Neural crest cell (in vitro differentiated cells): ENCODE data around the gene DYRK4. TPM values are rescaled to one million over a fixed set of nuclear protein-coding genes. Genes with fewer than 3 reads are reported as not detected.

Experiments used
- DNase-seq: peaks from one replicate; pipeline ENCODE4 v3.0.0; 2021; ENCODE audit warnings: low read depth, mixed read lengths, low spot score
- H3K27ac Mint-ChIP-seq: one replicate; pipeline ENCODE4 v1.8.0; 2021; ENCODE audit warnings: mild to moderate bottlenecking, mixed read lengths; ENCODE audit not compliant: unreplicated experiment
- H3K27me3 Mint-ChIP-seq: 2 replicates; pipeline ENCODE4 v1.8.0; 2021; ENCODE audit warnings: low read depth, mild to moderate bottlenecking, mixed read lengths
- H3K36me3 Mint-ChIP-seq: 2 replicates; pipeline ENCODE4 v1.8.0; 2021; ENCODE audit warnings: low read depth, mild to moderate bottlenecking, mixed read lengths
- H3K4me1 Mint-ChIP-seq: 2 replicates; pipeline ENCODE4 v1.8.0; 2021; ENCODE audit warnings: mixed read lengths
- H3K4me3 Mint-ChIP-seq: one replicate; pipeline ENCODE4 v1.8.0; 2021; ENCODE audit warnings: mild to moderate bottlenecking, mixed read lengths
- H3K9me3 Mint-ChIP-seq: 2 replicates; pipeline ENCODE4 v1.8.0; 2021; ENCODE audit warnings: mixed read lengths
- total RNA-seq: library from RNA; stranded (reverse); gene quantifications from 2 replicates; pipeline ENCODE4 v1.2.1, GENCODE V29; 2021
- TF ChIP-seq, protein P1 (sequence below): fragments of 200-600 bp; sonication (generic); conservative IDR thresholded peaks from 2 replicates; pipeline ENCODE4 v1.5.0; 2021; ENCODE audit warnings: antibody characterized with exemption, mild to moderate bottlenecking

The DYRK4 gene
- total RNA-seq, 1 donor from 2014 or later, result 44.9 TPM

DNA sequence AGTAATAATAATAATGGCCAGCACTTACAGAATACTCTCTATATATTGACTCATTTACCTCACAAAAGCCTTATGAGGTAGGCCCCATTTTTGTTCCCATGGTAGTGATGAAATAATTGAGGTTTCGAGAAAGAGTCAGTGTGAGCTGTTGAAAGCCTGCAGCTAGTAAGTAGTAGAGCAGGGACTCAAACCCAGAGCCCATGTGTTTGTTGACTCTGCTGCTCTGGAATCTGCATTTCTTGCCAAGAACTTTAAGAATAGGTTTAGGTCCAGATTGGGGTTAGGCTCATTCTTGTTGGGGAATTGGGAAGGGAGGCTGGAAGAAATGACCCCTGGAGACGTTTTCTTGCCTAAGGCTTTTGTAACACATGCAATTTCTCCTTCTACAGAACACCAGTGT is 27.9 kb downstream of the DYRK4 start:
- no peak for DNase-seq
- H3K9me3 Mint-ChIP-seq, result peaks cover 5% of the 10 kb centered on the region
- H3K36me3 Mint-ChIP-seq, result peaks cover 2% of the 10 kb centered on the region
- no peak overlapping the region for H3K27ac Mint-ChIP-seq
- peaks cover 14% of the 10 kb centered on the region for H3K4me1 Mint-ChIP-seq
- no peak overlapping the region for H3K4me3 Mint-ChIP-seq
- TF ChIP-seq, protein P1, sequence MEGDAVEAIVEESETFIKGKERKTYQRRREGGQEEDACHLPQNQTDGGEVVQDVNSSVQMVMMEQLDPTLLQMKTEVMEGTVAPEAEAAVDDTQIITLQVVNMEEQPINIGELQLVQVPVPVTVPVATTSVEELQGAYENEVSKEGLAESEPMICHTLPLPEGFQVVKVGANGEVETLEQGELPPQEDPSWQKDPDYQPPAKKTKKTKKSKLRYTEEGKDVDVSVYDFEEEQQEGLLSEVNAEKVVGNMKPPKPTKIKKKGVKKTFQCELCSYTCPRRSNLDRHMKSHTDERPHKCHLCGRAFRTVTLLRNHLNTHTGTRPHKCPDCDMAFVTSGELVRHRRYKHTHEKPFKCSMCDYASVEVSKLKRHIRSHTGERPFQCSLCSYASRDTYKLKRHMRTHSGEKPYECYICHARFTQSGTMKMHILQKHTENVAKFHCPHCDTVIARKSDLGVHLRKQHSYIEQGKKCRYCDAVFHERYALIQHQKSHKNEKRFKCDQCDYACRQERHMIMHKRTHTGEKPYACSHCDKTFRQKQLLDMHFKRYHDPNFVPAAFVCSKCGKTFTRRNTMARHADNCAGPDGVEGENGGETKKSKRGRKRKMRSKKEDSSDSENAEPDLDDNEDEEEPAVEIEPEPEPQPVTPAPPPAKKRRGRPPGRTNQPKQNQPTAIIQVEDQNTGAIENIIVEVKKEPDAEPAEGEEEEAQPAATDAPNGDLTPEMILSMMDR, result no peak
- H3K27me3 Mint-ChIP-seq, result no peaks in the 10 kb centered on the region

DNA sequence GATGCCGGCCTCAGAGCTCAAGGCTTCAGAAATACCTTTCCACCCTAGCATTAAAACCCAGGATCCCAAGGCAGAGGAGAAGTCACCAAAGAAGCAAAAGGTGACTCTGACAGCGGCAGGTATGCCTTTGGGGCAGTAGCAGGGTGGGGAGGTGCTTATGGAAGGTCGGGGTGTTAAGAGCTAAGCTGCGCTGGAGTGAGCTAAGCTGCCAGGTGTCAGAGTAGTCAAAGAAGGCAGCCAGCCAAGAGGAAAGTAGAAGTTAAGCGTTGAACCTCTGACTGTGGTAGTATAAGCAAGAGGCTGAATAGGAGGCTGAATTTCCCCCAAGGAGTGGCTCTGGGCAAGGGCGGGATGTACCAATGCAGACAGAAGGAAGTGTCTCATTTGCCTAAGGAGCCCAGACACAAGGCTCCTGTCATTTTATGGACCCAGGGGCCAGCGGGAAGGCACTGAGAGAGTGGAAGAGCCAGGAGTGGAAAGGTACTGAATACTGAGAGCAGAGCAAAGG is 29.2 kb downstream of the DYRK4 start:
- no peak overlapping the region for H3K27ac Mint-ChIP-seq
- peaks cover 2% of the 10 kb centered on the region for H3K36me3 Mint-ChIP-seq
- no peak for DNase-seq
- no peaks in the 10 kb centered on the region for H3K27me3 Mint-ChIP-seq
- peaks cover 5% of the 10 kb centered on the region for H3K9me3 Mint-ChIP-seq
- TF ChIP-seq, protein P1, result no peak
- H3K4me3 Mint-ChIP-seq, result no peak overlapping the region
- H3K4me1 Mint-ChIP-seq, result peaks cover 12% of the 10 kb centered on the region

DNA sequence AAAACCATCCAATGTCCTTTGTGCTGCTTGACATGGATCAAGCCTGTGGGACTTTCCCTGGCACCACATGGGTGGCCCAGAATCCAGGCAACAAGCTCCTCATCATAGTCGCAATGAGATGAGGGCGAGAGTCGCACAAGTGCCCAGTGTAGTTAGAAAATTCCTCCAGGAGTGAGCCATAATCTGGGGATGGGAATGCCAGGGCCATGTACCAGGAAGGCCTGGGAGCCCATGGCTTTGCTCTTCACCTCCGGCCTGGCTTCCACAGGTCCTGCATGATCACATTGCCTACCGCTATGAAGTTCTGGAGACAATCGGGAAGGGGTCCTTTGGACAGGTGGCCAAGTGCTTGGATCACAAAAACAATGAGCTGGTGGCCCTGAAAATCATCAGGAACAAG is 33.9 kb downstream of the DYRK4 start:
- H3K4me3 Mint-ChIP-seq, result no peak overlapping the region
- TF ChIP-seq, protein P1, result no peak
- no peaks in the 10 kb centered on the region for H3K36me3 Mint-ChIP-seq
- no peak for DNase-seq
- peaks cover 7% of the 10 kb centered on the region for H3K4me1 Mint-ChIP-seq
- H3K27ac Mint-ChIP-seq, result no peak overlapping the region
- no peaks in the 10 kb centered on the region for H3K9me3 Mint-ChIP-seq
- no peaks in the 10 kb centered on the region for H3K27me3 Mint-ChIP-seq

DNA sequence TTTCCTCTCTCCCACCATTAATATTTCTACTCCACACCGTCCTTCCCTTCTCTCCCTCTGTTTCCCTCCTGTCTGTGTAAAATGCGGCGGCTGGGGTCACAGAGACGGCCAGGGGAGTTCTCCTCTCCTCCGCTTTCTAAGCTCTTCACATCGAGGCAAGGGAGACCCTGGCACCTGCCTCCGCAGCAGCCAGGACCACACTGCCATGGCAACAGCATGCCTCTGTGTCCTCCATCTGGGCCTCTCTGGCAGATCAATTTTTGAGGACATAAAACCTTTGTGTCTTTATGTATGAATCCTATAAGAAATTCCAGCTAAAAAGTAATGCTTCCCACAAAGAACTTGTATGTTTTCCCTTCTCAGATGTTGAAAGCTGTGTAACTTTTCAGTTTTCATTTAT is 41.4 kb downstream of the DYRK4 start:
- no peak for DNase-seq
- H3K27ac Mint-ChIP-seq, result no peak overlapping the region
- TF ChIP-seq, protein P1, result no peak
- no peak overlapping the region for H3K4me3 Mint-ChIP-seq
- no peaks in the 10 kb centered on the region for H3K36me3 Mint-ChIP-seq
- H3K9me3 Mint-ChIP-seq, result no peaks in the 10 kb centered on the region
- peaks cover 24% of the 10 kb centered on the region for H3K27me3 Mint-ChIP-seq
- peaks cover 25% of the 10 kb centered on the region for H3K4me1 Mint-ChIP-seq

DNA sequence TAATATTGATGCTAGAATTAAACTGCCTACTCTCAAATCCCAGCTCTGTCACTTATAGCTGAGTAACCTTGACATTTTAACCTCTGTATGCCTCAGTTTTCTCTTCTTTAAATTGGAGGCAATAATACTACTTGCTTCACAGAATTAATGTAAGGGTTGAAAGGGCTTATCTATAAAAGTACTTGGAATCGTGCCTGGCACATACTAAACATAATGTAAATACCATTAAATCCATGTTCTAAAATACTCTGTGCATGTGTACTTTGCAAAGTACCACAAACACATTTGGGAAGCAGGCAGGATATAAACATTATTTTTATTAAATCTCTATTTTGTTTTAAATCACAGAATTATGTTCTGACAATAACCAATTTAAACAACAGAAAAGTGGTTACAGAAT is 41.9 kb downstream of the DYRK4 start:
- Mint-ChIP-seq H3K27me3 (peaks cover 24% of the 10 kb centered on the region), H3K9me3 (no peaks in the 10 kb centered on the region)
- TF ChIP-seq, protein P1, result no peak

More for the DNA sequence above, 41.9 kb downstream of the DYRK4 start:
- peaks cover 25% of the 10 kb centered on the region for H3K4me1 Mint-ChIP-seq
- H3K27ac Mint-ChIP-seq, result no peak overlapping the region
- no peaks in the 10 kb centered on the region for H3K36me3 Mint-ChIP-seq
- no peak for DNase-seq
- H3K4me3 Mint-ChIP-seq, result no peak overlapping the region
